ENCODE data around the gene CRX. TPM values are rescaled to one million over a fixed set of nuclear protein-coding genes. Genes with fewer than 3 reads are reported as not detected.
"Not testable (repeated sequence)": the region's sequence is repeated elsewhere in the genome, so short reads cannot be mapped to it uniquely, and the experiment has no call there.

Gene CRX
- polyA plus RNA-seq, 1 of the 3 experiments (the other 2 are of a cell fraction), result not detected

- H3K4me3 ChIP-seq (ENCODE audit: low read depth in 2 of 2, low read length in 1 of 2); H4K20me1 ChIP-seq (ENCODE audit: insufficient read depth); H3F3A ChIP-seq (replicated peaks; ENCODE audit: insufficient read depth); H3K4me1 ChIP-seq (ENCODE audit: control insufficient read depth in 1 of 2, insufficient read depth in 2 of 2, low read depth in 1 of 2, low read length in 1 of 2); H3K36me3 ChIP-seq (replicated peaks in 1 of 2; ENCODE audit: control insufficient read depth in 1 of 2, insufficient read depth in 2 of 2, low read length in 1 of 2); POLR2A ChIA-PET; H3K9me3 ChIP-seq; CTCF ChIA-PET; H3K9me2 ChIP-seq; H3K27ac ChIP-seq (ENCODE audit: low read depth in 2 of 2, low read length in 1 of 2); H3K79me2 ChIP-seq (ENCODE audit: insufficient read depth); H3K9ac ChIP-seq; H2AFZ ChIP-seq (ENCODE audit: low read depth); H3K4me2 ChIP-seq; DNase-seq: not testable (repeated sequence)
- H3K27me3 ChIP-seq (ENCODE audit: insufficient read depth), result peaks cover 53% of the 10 kb centered on the region; the same call in 1 of the 2 replicates
- WGBS (ENCODE audit: low lambda C conversion rate), result 22% methylated on average over 4 of the region's 4 CpGs
Observed at GRCh38 chr19:47879385-47879784, 57.6 kb downstream of the CRX start.

GRCh38 chr19:47881757-47882156, 60.0 kb downstream of the CRX start:
- Histone ChIP-seq H3F3A (replicated peaks; ENCODE audit: insufficient read depth) (peaks cover 3% of the 10 kb centered on the region), H3K79me2 (ENCODE audit: insufficient read depth) (no peaks in the 10 kb centered on the region), H2AFZ (ENCODE audit: low read depth) (no peak overlapping the region), H3K9me2 (no peaks in the 10 kb centered on the region), H3K36me3 (replicated peaks in 1 of 2; ENCODE audit: control insufficient read depth in 1 of 2, insufficient read depth in 2 of 2, low read length in 1 of 2) (no peaks in the 10 kb centered on the region), H3K4me2 (no peak overlapping the region), H3K9ac (no peak overlapping the region), H3K4me1 (ENCODE audit: control insufficient read depth in 1 of 2, insufficient read depth in 2 of 2, low read depth in 1 of 2, low read length in 1 of 2) (no peaks in the 10 kb centered on the region), H3K4me3 (ENCODE audit: low read depth in 2 of 2, low read length in 1 of 2) (no peak overlapping the region), H4K20me1 (ENCODE audit: insufficient read depth) (no peaks in the 10 kb centered on the region), H3K27ac (ENCODE audit: low read depth in 2 of 2, low read length in 1 of 2) (no peak overlapping the region), H3K9me3 (no peaks in the 10 kb centered on the region), H3K27me3 (ENCODE audit: insufficient read depth) (peaks cover 45% of the 10 kb centered on the region)
- ChIA-PET POLR2A (no interaction called here), CTCF (no interaction called here)
- no peak for TF ChIP-seq MXI1 (IDR thresholded peaks at IDR 0.05; ENCODE audit: low read depth, low read length)
- no peak for TF ChIP-seq REST (IDR thresholded peaks at IDR 0.05; ENCODE audit: low read depth, low read length)
- TF ChIP-seq RAD21 (IDR thresholded peaks at IDR 0.05; ENCODE audit: low read length), result no peak
- TF ChIP-seq NFIC (IDR thresholded peaks at IDR 0.05; ENCODE audit: borderline replicate concordance), result no peak
- TF ChIP-seq USF1 (IDR thresholded peaks at IDR 0.05; ENCODE audit: borderline replicate concordance, low read depth), result no peak
- no peak for TF ChIP-seq YY1 (IDR thresholded peaks at IDR 0.05; ENCODE audit: low read depth)
- TF ChIP-seq IRF3 (IDR thresholded peaks at IDR 0.05; ENCODE audit: low read depth, low read length), result no peak
- TF ChIP-seq RCOR1 (IDR thresholded peaks at IDR 0.05; ENCODE audit: low read length), result no peak
- TF ChIP-seq EZH2phosphoT487 (IDR thresholded peaks at IDR 0.05; ENCODE audit: borderline replicate concordance, low read depth), result no peak
- TF ChIP-seq ZBTB33 (IDR thresholded peaks at IDR 0.05; ENCODE audit: borderline replicate concordance, low read depth), result no peak
- no peak for TF ChIP-seq TCF12 (IDR thresholded peaks at IDR 0.05)
- no peak for TF ChIP-seq MAX (IDR thresholded peaks at IDR 0.05; ENCODE audit: low read depth)
- no peak for TF ChIP-seq FOXM1 (IDR thresholded peaks at IDR 0.05; ENCODE audit: low read depth)
- WGBS (ENCODE audit: low lambda C conversion rate), result 21% methylated on average over 5 of the region's 5 CpGs
- DNase-seq, result no peak

Measured in SK-N-SH (cell line).